Choroid plexus epithelial cell (primary cell): ENCODE data around the gene PXK.

Experiments
- DNase-seq: peaks from one replicate; pipeline ENCODE4 v3.0.0-alpha.2; 2010; ENCODE audit warnings: low read depth
- H3K4me3 ChIP-seq: 2 replicates; pipeline ENCODE4 v1.5.1; 2011; ENCODE audit warnings: low read depth, mild to moderate bottlenecking, control low read depth, low read length, moderate library complexity
- TF ChIP-seq, protein P1 (sequence below): conservative IDR thresholded peaks from 2 replicates; pipeline ENCODE4 v1.5.1; 2011; ENCODE audit warnings: low read depth, mild to moderate bottlenecking, control low read depth, inconsistent platforms, low read length, moderate library complexity

The PXK gene

DNA sequence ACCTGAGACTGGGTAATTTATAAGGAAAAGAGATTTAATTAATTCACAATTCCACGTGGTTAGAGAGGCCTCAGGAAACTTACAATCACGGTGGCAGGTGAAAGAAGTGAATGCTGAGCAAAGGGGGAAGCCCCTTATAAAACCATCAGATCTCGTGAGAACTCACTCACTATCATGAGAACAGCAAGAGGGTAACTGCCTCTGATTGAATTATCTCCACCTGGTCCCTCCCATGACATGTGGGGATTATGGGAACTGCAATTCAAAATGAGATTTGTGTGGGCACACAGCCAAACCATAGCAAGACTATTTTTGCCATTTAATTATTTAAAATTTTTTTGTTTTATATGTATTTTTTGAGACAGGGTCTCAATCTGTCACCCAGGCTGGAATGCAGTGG is 132.2 kb downstream of the PXK start:
- no peak for DNase-seq

DNA sequence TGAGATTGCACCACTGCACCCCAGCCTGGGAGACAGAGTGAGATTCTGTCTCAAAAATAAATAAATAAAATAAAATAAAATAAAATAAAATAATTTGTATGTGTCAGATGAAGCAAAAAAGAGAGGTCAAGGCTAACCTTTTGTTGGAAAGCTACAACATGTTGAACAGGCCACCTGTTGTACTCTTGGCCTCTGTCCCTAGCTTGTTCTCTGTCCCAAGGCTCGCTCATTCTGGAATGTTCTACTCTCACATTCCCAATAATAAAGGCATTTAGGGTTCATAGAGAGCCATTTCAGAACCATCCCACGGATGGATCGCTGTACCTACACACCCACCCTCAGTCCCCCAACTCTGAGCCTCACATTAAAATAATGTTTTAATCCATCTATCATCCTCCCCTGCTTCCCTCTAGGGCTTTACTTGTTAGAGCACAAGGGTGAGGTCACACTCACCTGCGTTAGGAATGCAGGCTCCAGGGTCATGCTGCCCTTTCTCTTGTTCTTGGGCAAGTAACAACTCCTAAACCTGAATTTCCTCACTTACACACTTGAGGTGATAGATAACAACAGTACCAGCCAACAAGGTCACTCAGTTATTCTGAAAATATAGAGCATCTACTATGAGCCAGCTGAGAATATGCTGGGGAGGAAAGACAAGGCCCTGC is 134.3 kb downstream of the PXK start:
- TF ChIP-seq, protein P1, sequence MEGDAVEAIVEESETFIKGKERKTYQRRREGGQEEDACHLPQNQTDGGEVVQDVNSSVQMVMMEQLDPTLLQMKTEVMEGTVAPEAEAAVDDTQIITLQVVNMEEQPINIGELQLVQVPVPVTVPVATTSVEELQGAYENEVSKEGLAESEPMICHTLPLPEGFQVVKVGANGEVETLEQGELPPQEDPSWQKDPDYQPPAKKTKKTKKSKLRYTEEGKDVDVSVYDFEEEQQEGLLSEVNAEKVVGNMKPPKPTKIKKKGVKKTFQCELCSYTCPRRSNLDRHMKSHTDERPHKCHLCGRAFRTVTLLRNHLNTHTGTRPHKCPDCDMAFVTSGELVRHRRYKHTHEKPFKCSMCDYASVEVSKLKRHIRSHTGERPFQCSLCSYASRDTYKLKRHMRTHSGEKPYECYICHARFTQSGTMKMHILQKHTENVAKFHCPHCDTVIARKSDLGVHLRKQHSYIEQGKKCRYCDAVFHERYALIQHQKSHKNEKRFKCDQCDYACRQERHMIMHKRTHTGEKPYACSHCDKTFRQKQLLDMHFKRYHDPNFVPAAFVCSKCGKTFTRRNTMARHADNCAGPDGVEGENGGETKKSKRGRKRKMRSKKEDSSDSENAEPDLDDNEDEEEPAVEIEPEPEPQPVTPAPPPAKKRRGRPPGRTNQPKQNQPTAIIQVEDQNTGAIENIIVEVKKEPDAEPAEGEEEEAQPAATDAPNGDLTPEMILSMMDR, result no peak
- H3K4me3 ChIP-seq, result no peak overlapping the region
- no peak for DNase-seq

More for the DNA sequence above, 132.2 kb downstream of the PXK start:
- TF ChIP-seq, protein P1, result no peak
- no peak overlapping the region for H3K4me3 ChIP-seq

DNA sequence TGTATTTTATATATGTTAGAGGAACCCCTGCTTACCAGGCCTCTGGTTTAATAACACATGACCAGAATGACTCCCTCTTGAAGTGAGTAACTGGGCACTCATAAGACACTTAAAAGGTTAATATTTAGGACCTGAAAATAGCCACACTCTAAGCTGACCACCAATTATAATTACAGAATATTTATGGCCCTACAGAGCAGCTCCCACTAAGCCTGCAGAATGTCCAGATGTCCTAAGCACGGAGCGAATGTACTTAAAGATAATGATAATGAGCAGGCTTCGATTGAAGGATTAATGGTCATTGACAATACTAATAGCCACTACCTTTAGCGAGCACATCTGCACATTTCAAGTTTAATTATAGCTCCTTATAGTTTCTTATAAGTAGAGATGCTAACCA is 136.4 kb downstream of the PXK start:
- TF ChIP-seq, protein P1, result no peak
- no peak overlapping the region for H3K4me3 ChIP-seq

DNA sequence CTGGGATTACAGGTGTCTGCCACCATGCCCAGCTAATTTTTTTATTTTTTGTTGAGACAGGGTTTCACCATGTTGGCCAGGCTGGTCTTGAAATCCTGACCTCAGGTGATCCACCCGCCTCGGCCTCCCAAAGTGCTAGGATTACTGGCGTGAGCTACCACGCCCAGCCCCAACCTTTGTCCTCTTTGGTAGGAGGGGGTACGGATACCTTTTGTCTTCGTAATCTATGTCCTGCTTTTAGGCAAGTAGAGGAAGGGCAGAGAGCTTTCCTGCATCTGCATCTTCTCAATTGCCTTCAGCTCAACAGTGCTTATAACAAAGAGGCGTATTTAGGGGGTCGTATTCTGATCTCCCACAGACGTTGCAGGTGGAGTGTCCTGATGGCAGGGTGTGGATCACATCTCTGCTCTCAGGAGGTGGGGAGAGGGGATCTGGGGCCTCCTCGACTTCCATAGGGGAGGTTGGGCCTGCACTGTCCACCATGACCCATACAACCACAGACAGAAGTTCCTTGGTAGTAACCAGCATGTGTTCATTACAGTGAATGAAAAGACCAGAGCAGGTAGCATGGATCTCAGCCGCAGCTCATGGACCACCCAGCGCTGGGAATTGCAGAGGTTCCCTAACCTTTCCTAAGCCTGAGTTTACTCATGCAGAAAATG is 137.8 kb downstream of the PXK start:
- DNase-seq, result no peak
- TF ChIP-seq, protein P1, result no peak

More for the DNA sequence above, 136.4 kb downstream of the PXK start:
- DNase-seq, result no peak

DNA sequence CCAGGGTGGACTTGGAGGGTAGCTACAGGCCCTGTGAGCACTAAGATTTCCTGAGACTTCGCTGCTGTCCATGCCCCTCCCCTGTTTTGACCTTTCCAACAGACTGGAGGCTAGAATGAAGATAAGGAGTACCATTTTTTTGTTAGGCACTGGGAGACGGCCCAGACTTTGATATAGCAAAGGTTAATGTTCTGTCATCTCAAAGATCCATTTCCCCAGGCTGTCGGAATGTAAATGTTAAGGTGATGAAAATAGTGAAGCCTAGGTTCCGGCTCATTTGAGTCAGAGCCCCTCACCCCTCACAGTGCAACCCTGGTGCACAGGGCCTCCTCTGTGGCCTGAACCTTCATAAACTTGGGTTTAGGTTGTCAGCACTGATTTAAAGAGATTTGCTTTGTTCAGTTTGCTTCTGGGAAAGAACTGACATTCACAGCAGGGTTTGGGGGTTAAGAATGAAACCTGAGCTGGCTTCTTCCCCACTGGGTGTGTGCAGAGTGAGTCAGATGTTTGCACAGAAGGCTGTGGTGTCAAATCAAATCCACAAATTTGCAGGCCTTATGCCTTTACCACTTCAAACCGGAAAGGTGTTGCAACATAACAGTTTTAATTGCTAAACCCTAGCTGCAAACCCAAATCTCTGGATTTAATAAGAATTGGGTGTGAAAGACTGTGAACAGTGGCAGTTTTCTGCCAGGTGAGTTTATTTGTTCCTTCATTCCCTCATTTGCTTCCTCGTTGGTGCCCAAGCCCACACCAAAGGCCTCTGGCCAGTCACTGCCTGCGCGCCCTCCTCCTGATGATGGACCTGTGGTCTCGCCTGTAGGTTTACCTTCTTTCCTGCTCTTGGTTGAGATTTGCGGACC is 138.6 kb downstream of the PXK start:
- H3K4me3 ChIP-seq, result no peak overlapping the region
- TF ChIP-seq, protein P1, result no peak
- peak; percentile 99 for DNase-seq

More for the DNA sequence above, 137.8 kb downstream of the PXK start:
- H3K4me3 ChIP-seq, result no peak overlapping the region

DNA sequence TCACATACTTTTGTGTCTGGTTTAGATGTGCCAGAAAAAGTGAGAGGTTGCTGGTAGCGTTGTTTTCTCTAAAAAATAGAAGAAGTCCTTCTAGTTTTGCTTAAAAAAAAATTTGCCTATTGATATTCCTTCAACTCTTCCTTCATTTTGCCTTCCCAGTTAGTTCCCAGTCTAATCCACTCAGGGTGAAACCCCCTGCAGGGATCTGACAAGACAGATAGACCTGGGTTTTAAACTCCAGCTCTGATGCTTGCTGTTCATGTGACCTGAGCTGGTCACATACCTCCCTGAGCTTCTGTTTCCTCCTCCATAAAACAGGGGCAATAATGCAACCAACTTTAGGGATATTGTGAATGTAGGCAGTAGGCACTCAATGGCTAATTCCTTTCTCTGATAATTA is 140.6 kb downstream of the PXK start:
- TF ChIP-seq, protein P1, result no peak
- no peak overlapping the region for H3K4me3 ChIP-seq
- DNase-seq, result no peak
